HG03521 (cell line): ENCODE data around the gene DNAH1.
A peak's percentile ranks its signal among the peaks of the same experiment; 100 is the strongest.

ENCODE experiments used
- ATAC-seq: cut with Tn5 transposase; IDR thresholded peaks from one replicate; pipeline ENCODE4 v1.9.1; 2021; ENCODE audit warnings: mild to moderate bottlenecking, moderate library complexity; ENCODE audit not compliant: unreplicated experiment

Gene DNAH1

GRCh38 chr3:52310861-52311575, 5.1 kb upstream of the DNAH1 start:
- ATAC-seq = no peak

- ATAC-seq = no peak
These were observed 4.5 kb upstream of the DNAH1 start for GRCh38 chr3:52311576-52312119.

GRCh38 chr3:52313188-52313773, 2.8 kb upstream of the DNAH1 start:
- ATAC-seq = peak; percentile 15

- ATAC-seq = peak; percentile 80
These were observed 2.3 kb upstream of the DNAH1 start for GRCh38 chr3:52313774-52314188.

GRCh38 chr3:52314489-52314888, 1.6 kb upstream of the DNAH1 start:
- no peak for ATAC-seq

- no peak for ATAC-seq
These were observed 1.1 kb upstream of the DNAH1 start for GRCh38 chr3:52315006-52315405.

GRCh38 chr3:52317208-52318000, 1.3 kb downstream of the DNAH1 start:
- no peak for ATAC-seq

DNA sequence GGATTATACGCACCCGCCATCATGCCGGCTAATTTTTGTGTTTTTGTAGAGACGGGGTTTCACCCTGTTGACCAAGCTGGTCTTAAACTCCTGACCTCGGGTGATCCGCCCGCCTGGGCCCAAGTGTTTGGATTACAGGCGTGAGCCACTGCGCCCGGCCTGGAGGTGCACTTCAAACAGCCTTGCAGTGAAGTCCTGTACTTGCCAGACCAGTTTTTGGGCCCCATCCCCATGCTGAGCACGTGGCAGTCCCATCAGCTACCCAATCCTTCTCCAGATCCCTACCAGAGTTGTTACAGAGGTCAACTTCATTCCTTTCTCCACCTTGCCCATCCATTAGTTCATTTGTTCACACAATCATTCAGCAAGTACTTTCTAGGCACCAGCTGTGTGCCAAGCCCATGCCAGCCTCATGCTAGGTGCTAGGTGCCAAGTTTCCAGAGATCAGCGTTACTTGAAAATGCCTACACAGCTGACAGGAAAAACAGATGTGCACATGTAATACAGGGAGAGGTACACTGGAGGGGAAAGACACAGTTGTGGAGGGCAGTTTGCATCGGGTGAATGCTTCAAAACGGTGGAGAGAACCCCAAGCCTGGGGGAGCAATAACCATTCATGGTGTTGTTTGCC, 2.2 kb downstream of the DNAH1 start:
- ATAC-seq = no peak

DNA sequence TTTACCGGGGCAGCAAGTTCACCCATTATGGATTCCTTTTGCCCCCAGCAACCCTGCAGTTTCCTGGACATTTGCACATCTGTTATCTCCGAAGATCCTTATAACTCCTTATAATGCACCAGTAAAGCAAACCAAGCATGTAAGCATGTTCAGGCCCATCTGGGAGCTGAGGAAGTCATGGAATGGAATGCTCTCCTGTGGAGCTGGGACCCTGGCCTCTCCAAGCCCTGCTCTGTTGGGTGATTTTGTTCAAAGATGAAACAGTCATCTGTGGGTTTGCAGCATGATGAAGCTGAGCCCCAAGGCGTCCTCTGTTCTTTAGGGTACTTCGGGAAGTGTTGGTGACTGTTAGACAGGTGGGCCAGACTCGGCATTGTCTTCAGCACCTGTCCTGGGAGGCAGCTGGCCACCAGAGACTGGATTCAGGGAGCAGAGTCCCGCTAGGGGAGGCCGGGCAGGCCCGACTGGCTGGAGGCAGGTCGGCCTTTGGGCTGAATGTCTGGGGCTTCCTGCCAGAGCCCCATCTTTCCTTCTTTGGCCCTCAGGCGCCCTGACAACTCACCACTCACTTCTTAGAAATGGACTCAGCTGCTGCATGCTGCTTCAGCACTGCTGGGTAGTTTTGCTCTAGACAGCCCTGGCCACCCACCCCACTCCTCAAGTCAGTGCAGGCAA, 3.9 kb downstream of the DNAH1 start:
- no peak for ATAC-seq

DNA sequence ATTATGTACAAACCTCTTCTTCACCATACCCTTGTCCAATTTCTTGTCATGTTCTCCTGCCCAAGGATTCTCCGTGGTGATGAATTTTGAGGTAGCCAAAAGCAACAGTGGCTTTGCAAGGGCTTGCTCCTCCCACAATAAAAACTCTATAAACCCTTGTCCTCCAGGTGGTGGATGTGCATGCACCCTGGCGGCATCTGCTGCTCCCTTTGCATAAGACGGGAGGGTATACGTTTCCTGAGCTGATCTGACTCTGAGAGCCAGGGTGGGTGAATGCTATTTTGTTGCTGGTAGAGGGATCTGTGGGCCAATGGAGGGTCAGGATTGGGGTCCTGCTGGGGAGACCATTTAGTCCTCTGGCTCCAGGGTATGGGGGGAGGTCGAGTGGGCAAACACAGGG, 5.4 kb downstream of the DNAH1 start:
- no peak for ATAC-seq

DNA sequence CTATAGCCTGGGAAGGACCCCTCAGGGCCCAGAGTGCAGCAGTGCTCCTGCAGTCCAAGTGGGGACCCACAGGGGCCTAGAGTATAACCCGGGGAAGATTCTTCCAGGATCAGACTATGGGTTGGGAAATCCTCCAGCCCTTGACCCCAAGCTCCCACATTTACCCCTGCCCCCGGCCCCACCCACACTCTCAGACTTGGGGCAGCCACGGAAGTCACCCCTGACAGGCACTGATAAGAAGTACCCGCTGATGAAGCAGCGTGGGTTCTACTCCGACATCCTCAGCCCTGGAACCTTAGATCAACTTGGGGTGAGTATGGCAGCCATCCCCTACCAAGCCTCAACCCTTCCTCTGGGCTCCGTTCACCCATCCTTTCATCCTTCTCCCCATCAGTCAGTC, 6.3 kb downstream of the DNAH1 start:
- no peak for ATAC-seq

DNA sequence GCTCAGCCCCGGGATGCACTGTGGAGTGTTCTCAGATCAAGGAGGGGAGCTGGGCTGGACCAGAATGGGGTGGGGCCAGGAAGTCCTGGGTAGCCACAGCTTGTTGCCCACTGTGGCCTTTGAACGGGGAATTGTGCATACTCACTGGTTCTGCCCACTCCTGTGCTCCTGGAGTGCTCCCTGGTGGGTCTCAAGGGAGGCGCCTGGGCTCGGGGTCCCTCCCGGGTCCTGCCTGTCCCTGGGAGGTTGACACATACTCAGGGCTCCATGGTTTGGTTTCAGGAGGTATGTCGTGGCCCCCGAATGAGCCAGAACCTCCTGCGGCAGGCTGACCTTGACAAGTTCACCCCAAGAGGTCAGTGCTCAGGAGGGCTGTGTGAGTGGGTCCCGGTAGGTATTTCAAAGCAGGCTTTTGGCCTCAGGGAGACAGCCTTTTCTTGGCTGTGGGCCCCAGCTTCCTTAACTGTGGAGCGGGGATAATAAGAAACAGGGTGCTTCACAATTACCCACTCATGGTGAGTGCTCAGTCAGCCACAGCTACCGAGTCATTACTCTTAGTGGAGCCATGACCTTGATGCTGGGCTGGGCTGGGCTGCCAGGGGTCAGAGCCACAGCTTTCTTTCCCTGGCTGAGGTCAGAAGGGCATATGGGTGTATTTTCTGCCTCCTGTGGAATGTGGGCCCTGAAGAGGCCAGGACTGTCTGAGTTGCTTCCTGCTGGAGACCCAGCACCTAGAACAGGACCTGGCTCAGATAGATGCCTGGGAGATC, 7.6 kb downstream of the DNAH1 start:
- ATAC-seq = no peak

GRCh38 chr3:52324676-52325075, 8.6 kb downstream of the DNAH1 start:
- ATAC-seq = no peak

- no peak for ATAC-seq
These were observed 9.6 kb downstream of the DNAH1 start for GRCh38 chr3:52325686-52326085.

- ATAC-seq = no peak
These were observed 10.9 kb downstream of the DNAH1 start for GRCh38 chr3:52326976-52327375.

GRCh38 chr3:52327486-52328290, 11.6 kb downstream of the DNAH1 start:
- ATAC-seq = no peak

- ATAC-seq = no peak
These were observed 12.5 kb downstream of the DNAH1 start for GRCh38 chr3:52328536-52329080.

GRCh38 chr3:52330194-52330805, 14.2 kb downstream of the DNAH1 start:
- ATAC-seq = no peak
